Non-pigmented ciliary epithelial cell (primary cell): ENCODE measurements around the gene CMKLR1.

Experiments
- DNase-seq: peaks from one replicate; pipeline ENCODE4 v3.0.0-alpha.2; 2010; ENCODE audit warnings: low read depth

The CMKLR1 gene

GRCh38 chr12:108361606-108362005, 22.5 kb upstream of the CMKLR1 start:
- DNase-seq = no peak

GRCh38 chr12:108360487-108360886, 21.4 kb upstream of the CMKLR1 start:
- DNase-seq = no peak

GRCh38 chr12:108360057-108360456, 20.9 kb upstream of the CMKLR1 start:
- no peak for DNase-seq

- no peak for DNase-seq
Observed at GRCh38 chr12:108358580-108358965, 19.5 kb upstream of the CMKLR1 start.

GRCh38 chr12:108357834-108358579, 18.9 kb upstream of the CMKLR1 start:
- no peak for DNase-seq

- no peak for DNase-seq
Observed at GRCh38 chr12:108356835-108357806, 18.0 kb upstream of the CMKLR1 start.

- no peak for DNase-seq
Observed at GRCh38 chr12:108355069-108355468, 16.0 kb upstream of the CMKLR1 start.

- DNase-seq = no peak
Observed at GRCh38 chr12:108352591-108352990, 13.5 kb upstream of the CMKLR1 start.

- DNase-seq = no peak
Observed at GRCh38 chr12:108350511-108350910, 11.4 kb upstream of the CMKLR1 start.

GRCh38 chr12:108349278-108349688, 10.2 kb upstream of the CMKLR1 start:
- no peak for DNase-seq

GRCh38 chr12:108348842-108349241, 9.7 kb upstream of the CMKLR1 start:
- no peak for DNase-seq

GRCh38 chr12:108346727-108347710, 7.9 kb upstream of the CMKLR1 start:
- DNase-seq = no peak

GRCh38 chr12:108345716-108346633, 6.9 kb upstream of the CMKLR1 start:
- no peak for DNase-seq

- no peak for DNase-seq
Observed at GRCh38 chr12:108342985-108343384, 3.9 kb upstream of the CMKLR1 start.

GRCh38 chr12:108341854-108342847, 3.0 kb upstream of the CMKLR1 start:
- DNase-seq = no peak

GRCh38 chr12:108341356-108341755, 2.2 kb upstream of the CMKLR1 start:
- no peak for DNase-seq

GRCh38 chr12:108340037-108340436, 926 bp upstream of the CMKLR1 start:
- DNase-seq = no peak

- no peak for DNase-seq
Observed at GRCh38 chr12:108337235-108338223, 1.6 kb downstream of the CMKLR1 start.
